Measurements from ENCODE around the gene NUP93.

Gene NUP93

GRCh38 chr16:56878282-56878854, 148.4 kb downstream of the NUP93 start:
- no peaks in the 10 kb centered on the region for H3K79me2 ChIP-seq (ENCODE audit: insufficient read depth, low read length)
- H3K9me2 ChIP-seq (replicated peaks; ENCODE audit: insufficient read depth, low read length): no peaks in the 10 kb centered on the region
- H3F3A ChIP-seq (ENCODE audit: insufficient read depth): no peaks in the 10 kb centered on the region
- no peaks in the 10 kb centered on the region for H3K9me3 ChIP-seq (ENCODE audit: insufficient read depth, low read length)
- H4K20me1 ChIP-seq (ENCODE audit: low read depth, low read length): no peaks in the 10 kb centered on the region
- no peak overlapping the region for H2AFZ ChIP-seq (ENCODE audit: low read depth, low read length, severe bottlenecking)
- H3K36me3 ChIP-seq (ENCODE audit: low read length): no peaks in the 10 kb centered on the region
- no peak overlapping the region for H3K4me3 ChIP-seq (ENCODE audit: insufficient read depth, low read length, poor library complexity, severe bottlenecking)
- no peak overlapping the region for H3K27ac ChIP-seq (ENCODE audit: low read depth, low read length)
- no peak for TF ChIP-seq EZH2phosphoT487 (conservative IDR thresholded peaks at IDR 0.05; ENCODE audit: low read length)
- TF ChIP-seq, protein P1, sequence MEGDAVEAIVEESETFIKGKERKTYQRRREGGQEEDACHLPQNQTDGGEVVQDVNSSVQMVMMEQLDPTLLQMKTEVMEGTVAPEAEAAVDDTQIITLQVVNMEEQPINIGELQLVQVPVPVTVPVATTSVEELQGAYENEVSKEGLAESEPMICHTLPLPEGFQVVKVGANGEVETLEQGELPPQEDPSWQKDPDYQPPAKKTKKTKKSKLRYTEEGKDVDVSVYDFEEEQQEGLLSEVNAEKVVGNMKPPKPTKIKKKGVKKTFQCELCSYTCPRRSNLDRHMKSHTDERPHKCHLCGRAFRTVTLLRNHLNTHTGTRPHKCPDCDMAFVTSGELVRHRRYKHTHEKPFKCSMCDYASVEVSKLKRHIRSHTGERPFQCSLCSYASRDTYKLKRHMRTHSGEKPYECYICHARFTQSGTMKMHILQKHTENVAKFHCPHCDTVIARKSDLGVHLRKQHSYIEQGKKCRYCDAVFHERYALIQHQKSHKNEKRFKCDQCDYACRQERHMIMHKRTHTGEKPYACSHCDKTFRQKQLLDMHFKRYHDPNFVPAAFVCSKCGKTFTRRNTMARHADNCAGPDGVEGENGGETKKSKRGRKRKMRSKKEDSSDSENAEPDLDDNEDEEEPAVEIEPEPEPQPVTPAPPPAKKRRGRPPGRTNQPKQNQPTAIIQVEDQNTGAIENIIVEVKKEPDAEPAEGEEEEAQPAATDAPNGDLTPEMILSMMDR (IDR thresholded peaks at IDR 0.05; ENCODE audit: insufficient read depth, low read length, poor library complexity, severe bottlenecking): no peak
- H3K9ac ChIP-seq (ENCODE audit: low read length): no peak overlapping the region
- no peak overlapping the region for H3K4me2 ChIP-seq (ENCODE audit: low read depth, low read length, poor library complexity, severe bottlenecking)
- no peaks in the 10 kb centered on the region for H3K27me3 ChIP-seq (ENCODE audit: low read length)

DNA sequence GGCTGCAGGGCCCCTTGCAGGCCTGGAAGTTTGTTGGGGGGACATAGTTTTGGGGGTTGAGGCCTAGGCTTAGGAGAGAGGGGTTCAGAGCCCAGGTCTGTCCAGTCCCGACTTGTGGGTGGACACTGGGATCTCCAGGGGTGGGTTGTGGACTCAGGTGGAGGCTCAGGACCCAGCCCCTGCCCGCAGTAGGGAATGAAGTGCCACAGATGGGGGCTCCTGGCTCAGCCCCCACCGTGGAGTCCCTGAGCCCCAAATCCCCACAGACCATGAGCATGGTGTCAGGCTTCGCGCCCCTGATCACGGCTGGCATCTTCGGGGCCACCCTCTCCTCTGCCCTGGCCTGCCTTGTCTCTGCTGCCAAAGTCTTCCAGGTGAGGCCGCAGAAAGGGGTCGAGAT, 149.3 kb downstream of the NUP93 start:
- no peak for TF ChIP-seq EZH2phosphoT487 (conservative IDR thresholded peaks at IDR 0.05; ENCODE audit: low read length)
- TF ChIP-seq, protein P1 (IDR thresholded peaks at IDR 0.05; ENCODE audit: insufficient read depth, low read length, poor library complexity, severe bottlenecking): no peak
- no peak overlapping the region for H3K4me3 ChIP-seq (ENCODE audit: insufficient read depth, low read length, poor library complexity, severe bottlenecking)

DNA sequence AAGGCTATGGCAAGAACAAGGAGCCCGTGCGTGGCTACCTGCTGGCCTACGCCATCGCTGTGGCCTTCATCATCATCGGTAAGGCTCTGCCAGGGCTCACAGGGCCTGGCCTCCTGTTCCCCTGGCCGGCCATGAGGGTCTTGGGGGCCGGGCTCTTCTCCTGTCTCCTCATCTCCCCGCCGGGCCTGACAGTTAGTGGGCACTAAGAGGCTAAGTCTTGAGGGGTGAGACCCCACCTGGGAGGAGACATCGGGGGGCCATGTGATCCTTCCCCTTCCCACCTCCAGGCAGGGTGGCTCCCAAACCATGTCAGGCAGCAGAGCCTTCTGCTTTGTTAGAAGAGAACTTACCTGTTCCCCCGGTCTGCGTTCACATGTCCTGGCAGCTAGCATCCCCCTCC, 150.2 kb downstream of the NUP93 start:
- Histone ChIP-seq H3K9me3 (ENCODE audit: insufficient read depth, low read length) (no peaks in the 10 kb centered on the region), H3F3A (ENCODE audit: insufficient read depth) (no peaks in the 10 kb centered on the region), H3K4me2 (ENCODE audit: low read depth, low read length, poor library complexity, severe bottlenecking) (no peak overlapping the region), H3K9me2 (replicated peaks; ENCODE audit: insufficient read depth, low read length) (no peaks in the 10 kb centered on the region), H3K9ac (ENCODE audit: low read length) (no peak overlapping the region), H4K20me1 (ENCODE audit: low read depth, low read length) (no peaks in the 10 kb centered on the region), H3K4me3 (ENCODE audit: insufficient read depth, low read length, poor library complexity, severe bottlenecking) (no peak overlapping the region), H3K27ac (ENCODE audit: low read depth, low read length) (no peak overlapping the region), H3K27me3 (ENCODE audit: low read length) (no peaks in the 10 kb centered on the region), H3K36me3 (ENCODE audit: low read length) (no peaks in the 10 kb centered on the region), H3K79me2 (ENCODE audit: insufficient read depth, low read length) (no peaks in the 10 kb centered on the region), H2AFZ (ENCODE audit: low read depth, low read length, severe bottlenecking) (no peak overlapping the region)
- TF ChIP-seq EZH2phosphoT487 (conservative IDR thresholded peaks at IDR 0.05; ENCODE audit: low read length): no peak
- TF ChIP-seq, protein P1 (IDR thresholded peaks at IDR 0.05; ENCODE audit: insufficient read depth, low read length, poor library complexity, severe bottlenecking): no peak

More for the DNA sequence above, 149.3 kb downstream of the NUP93 start:
- H3K9me2 ChIP-seq (replicated peaks; ENCODE audit: insufficient read depth, low read length): no peaks in the 10 kb centered on the region
- H3K27me3 ChIP-seq (ENCODE audit: low read length): no peaks in the 10 kb centered on the region
- H3K9ac ChIP-seq (ENCODE audit: low read length): no peak overlapping the region
- H3K27ac ChIP-seq (ENCODE audit: low read depth, low read length): no peak overlapping the region
- no peaks in the 10 kb centered on the region for H3K9me3 ChIP-seq (ENCODE audit: insufficient read depth, low read length)
- H2AFZ ChIP-seq (ENCODE audit: low read depth, low read length, severe bottlenecking): no peak overlapping the region
- H3F3A ChIP-seq (ENCODE audit: insufficient read depth): no peaks in the 10 kb centered on the region
- no peak overlapping the region for H3K4me2 ChIP-seq (ENCODE audit: low read depth, low read length, poor library complexity, severe bottlenecking)
- H3K36me3 ChIP-seq (ENCODE audit: low read length): no peaks in the 10 kb centered on the region
- no peaks in the 10 kb centered on the region for H4K20me1 ChIP-seq (ENCODE audit: low read depth, low read length)
- no peaks in the 10 kb centered on the region for H3K79me2 ChIP-seq (ENCODE audit: insufficient read depth, low read length)

Measured in SU-DHL-6 (cell line).